HG02973 (cell line): ENCODE measurements around the gene CAT.

ENCODE experiments used
- ATAC-seq: cut with Tn5 transposase; IDR thresholded peaks from one replicate; pipeline ENCODE4 v1.9.1; 2021; ENCODE audit warnings: moderate library complexity; ENCODE audit not compliant: unreplicated experiment

CAT gene

GRCh38 chr11:34493926-34494595 is 55.3 kb downstream of the CAT start:
- ATAC-seq: no peak

- no peak for ATAC-seq
These were observed 56.5 kb downstream of the CAT start for GRCh38 chr11:34495239-34495723.

DNA sequence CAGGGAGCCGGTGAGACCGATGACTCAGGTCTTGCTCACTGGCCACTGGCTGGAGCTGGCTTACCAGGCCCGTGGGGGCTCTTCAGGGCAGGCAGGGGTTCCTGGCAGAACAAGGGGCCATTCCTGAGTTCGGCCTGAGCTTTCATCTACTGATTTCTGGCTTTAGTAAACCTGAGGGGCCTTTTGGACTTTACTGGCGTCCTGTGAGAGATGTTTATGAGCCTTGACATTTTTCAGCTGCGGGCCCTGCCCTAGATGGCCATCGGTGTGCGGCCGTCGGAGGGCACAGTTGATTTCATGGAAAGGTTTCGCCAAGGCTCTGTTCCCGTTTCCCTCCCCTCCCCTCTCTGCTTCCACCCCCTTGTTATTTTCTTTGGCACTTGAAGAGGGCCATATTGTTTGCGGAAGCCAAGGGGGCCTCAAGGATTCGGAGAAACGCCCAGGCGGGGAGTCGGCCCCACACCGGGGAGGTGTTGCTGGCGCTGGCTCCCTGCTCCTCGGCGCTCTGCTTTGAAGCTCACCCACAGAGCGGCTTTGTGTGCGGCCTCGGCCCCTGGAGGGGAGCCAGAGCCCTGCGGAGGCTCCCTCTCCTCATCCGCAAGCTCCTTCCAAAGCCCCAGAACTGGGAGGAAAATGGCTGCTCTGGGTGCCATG is 57.1 kb downstream of the CAT start:
- no peak for ATAC-seq

DNA sequence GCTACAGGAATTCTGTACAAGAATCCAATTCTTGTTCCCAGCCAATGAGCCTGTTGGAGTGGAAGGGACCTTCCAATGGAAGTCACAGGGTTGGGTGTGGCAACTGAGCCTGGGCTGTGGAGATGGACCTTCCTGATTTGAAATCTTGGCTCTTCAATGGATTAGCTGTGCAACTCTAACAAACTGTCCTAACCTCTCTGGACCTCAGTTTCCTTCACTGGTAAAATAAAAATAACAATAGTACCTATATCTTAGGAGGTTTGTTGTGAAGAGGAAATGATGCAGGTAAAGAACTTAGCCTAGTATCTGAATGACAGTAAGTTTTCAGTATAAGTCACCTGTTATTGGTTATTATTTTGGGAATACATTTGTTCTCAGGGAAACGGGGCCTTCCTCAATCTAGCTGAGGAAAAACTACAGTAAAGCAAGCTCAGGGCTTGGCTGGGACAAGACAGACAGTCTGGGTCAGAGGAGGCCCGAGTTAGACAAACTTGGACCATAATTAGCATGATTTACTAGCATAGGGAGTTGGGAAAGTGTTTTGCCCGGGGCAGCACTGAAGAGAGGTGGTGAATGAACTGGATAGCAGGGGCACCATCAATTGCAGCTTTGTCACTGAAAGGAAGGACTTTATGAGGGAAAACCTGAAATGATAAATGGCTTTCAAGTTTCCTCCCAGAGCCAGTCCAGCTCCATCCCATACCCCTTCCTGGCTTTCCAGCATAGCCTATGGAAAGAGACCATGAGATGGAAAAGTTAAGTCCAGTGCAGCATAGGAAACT is 61.2 kb downstream of the CAT start:
- ATAC-seq: no peak

DNA sequence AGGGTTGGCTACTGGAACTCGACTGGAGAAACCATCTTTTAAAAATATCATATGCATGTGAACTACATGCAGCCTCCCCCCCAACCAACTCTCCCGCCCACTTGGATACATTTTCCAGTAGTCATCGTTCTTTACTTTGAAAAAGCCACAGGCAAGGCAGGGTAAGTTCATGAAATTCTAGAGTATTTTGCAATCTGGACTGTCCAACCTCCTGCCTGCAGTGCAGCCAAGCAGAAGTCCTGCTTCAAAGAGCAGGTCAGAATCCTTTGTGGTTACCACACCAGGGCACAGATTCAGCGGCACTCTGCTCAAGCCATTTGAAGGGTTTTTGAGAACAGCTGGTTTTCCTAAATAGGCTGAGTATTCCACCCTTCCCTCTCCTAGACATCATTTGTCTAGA is 62.8 kb downstream of the CAT start:
- no peak for ATAC-seq

- ATAC-seq: no peak
These were observed 63.2 kb downstream of the CAT start for GRCh38 chr11:34501949-34502348.

- ATAC-seq: no peak
These were observed 64.2 kb downstream of the CAT start for GRCh38 chr11:34502949-34503348.

DNA sequence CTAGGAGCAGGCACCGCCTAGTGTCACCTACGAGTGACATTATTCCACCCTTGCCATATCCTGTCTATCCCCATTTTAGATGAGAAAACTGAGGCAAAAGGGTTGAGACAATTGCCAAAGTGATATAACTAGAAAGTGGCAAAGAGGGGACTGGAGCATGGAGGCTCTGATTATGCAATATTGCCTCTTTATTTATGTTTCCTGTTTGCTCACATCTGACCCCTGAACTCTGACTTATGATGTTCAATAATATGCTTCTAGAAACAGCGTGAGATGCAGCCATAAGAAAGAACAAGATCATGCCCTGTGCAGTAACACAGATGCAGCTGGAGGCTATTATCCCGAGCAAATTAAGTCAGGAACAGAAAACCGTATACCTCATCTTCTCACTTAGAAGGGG is 67.1 kb downstream of the CAT start:
- ATAC-seq: no peak

DNA sequence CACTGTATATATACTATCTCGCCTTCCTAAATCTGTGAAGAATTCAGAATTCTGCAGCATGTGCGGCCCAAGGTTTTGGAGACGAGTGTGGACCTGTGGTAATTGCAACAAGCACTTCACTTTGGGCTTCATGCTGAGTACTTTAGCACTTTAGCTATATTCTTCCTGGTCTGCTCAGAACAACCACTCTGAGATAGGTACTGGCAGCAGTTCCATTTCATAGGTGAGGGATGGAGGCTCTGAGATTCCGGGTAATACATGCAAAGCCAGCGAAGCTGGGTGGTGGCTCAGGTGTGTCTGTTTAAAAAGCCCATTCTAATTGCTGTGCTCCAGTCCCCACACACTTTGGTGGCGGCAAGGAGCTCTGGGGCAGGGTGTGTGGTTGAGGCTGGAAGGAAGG is 68.4 kb downstream of the CAT start:
- ATAC-seq: no peak

GRCh38 chr11:34507610-34508009 is 68.9 kb downstream of the CAT start:
- no peak for ATAC-seq

GRCh38 chr11:34508524-34508923 is 69.8 kb downstream of the CAT start:
- ATAC-seq: no peak

DNA sequence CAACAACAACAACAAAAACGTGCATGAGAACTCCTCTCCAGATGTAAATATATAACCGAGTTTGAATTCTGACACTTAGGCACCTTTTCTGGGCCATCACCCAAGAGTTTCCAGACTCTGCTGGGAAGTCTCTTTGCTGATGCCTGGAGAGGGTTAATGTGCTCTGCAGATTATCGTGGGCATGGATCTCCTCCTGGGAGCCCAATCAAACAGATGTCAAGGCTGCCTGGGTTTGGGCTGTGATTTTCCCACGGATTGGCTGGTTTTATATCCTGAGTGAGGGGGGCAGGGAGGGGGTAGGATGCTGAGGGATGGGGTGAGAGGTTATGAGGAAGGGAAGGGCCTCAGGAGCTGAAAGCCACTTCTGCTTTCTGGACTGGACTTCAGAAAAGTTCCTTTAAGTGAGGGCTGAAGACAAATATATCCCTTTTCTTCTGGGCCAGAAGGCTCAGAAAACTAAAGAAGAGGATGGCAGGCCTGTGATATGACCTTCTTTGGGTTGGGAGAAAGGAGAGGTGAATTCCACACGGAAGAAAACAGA is 70.7 kb downstream of the CAT start:
- no peak for ATAC-seq

GRCh38 chr11:34510218-34510617 is 71.5 kb downstream of the CAT start:
- no peak for ATAC-seq

DNA sequence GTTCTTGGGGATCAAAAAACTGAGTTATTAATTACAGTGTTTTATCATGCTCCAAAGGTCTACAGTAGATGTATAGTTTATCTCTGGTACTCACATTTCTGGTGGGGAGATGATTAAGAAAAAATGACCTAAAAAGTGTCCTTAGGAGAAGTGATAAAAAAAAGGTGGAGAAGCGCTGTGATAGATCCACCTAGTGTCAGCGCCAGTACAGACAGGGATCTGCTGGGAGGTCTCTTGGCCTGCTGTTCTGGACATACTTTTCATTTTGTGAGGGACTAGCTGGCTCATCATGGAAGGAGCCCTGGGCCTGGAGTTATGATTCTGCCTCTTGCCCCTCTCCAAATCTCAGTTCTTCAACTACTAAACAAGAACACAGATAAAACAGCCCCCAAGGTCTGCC is 71.9 kb downstream of the CAT start:
- ATAC-seq: no peak

GRCh38 chr11:34512840-34513681 is 74.3 kb downstream of the CAT start:
- peak; percentile 92 for ATAC-seq

DNA sequence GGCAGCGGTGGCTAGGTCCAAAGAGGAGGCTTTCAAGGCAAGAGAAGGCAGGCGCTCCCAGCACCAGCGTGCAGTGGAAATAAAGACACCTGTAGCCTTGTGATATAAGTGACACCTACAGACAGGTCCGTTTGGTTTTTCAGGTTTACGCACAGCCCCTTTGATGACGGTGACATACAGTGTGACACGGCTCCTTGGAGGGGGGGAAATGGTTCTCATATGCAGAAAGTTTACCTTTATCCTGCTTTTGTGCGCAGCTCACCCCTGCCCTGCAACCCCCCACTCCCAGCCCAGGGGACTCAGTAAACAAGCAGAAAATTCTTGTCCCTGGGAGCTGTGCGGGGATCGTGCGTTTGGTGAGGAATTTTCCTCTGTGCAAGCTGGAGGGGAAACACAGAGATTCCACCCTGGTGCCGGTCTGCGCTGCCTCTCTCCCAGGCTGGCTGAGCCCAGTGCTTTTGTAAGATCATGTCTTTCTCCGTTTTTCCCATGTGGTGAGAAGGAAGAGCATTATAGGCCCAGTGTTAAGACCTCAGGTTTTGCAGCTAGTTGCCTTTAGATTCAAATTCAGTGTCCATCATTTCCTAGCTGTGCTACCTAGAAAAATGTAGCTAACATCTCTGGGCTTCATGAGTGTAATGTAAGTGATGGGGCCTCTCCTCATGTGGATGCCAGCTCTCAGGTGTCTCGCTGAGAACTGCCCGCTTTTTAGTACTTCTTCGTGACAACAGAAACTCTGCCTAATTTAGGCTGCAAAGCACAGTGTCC is 75.1 kb downstream of the CAT start, which contains the start of gene ELF5:
TSS of gene ELF5 (minus strand) at position 113 of the 768 bp plus-strand sequence. CDS start 8,045 bp downstream, outside the sequence.
- ATAC-seq: no peak

GRCh38 chr11:34514597-34514996 is 75.9 kb downstream of the CAT start:
- no peak for ATAC-seq

- no peak for ATAC-seq
These were observed 77.7 kb downstream of the CAT start for GRCh38 chr11:34516247-34517040.

DNA sequence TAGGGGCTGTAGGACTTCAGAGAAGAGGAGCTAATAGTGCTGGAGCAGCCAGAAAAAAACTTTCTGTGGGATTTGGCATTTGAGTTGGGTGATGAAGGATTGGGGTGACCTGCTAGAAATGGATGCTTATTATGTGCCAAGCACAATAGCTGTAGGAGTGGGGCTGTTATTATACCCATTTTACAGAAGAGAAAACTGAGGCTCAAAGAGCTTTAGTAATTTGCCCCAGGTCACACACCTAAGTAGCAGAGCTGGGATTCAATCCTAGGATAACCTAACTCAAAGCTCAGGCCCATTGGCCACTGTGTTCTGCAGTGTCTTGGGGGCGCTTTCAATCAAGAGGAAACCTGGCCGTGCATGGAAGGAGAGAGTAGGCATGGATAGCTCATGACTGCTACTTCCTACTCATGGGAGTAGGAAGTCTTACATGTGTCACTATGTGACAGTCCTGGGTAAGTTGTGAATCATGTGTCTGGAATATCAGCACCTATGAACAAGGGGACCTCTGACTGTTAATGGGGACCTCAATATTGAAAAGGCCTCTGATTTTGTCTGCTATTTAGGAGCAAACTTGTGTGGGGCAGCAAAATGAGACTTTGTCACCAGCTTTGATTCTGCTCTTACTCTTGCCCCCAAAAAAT is 81.0 kb downstream of the CAT start:
- ATAC-seq: no peak
